GM12878 (cell line): ENCODE measurements around the gene TBCK. TPM values are rescaled to one million over a fixed set of nuclear protein-coding genes. Genes with fewer than 3 reads are reported as not detected.

Source experiments
- ATAC-seq: fragments of 200-7000 bp; cut with Tn5 transposase; 3 replicates; pipeline ENCODE4 v1.9.1; 2020; ENCODE audit warnings: mild to moderate bottlenecking, moderate library complexity
- BruUV-seq: library from RNA; stranded (reverse); fragments of 400-500 nt; replicated peaks from 2 replicates; lab custom pipeline; 2021; lab: Mats Ljungman, UMichigan
- CTCF ChIA-PET: fragments of 300-600 bp; sonication (Branson Sonifier 250); formaldehyde crosslinking; extraction: SDS; loops from one replicate; lab custom pipeline; 2021; ENCODE audit warnings: inconsistent platforms; lab: Yijun Ruan, JAX
- POLR2A ChIA-PET: fragments of 350-600 bp; formaldehyde crosslinking; extraction: SDS; loops from one replicate; lab custom pipeline; 2021; ENCODE audit warnings: inconsistent platforms; lab: Charles Lee
- RAD21 ChIA-PET: fragments of 300-600 bp; sonication (Branson Sonifier 250); formaldehyde crosslinking; loops from one replicate; lab custom pipeline; 2023; ENCODE audit warnings: antibody characterized with exemption; ENCODE audit not compliant: unreplicated experiment; lab: Charles Lee
- SMC1A ChIA-PET: fragments of 300-600 bp; sonication (Branson Sonifier 250); formaldehyde crosslinking; loops from one replicate; lab custom pipeline; 2023; ENCODE audit not compliant: unreplicated experiment, uncharacterized antibody; lab: Charles Lee
- DNase-seq: peaks from one replicate; pipeline ENCODE4 v3.0.0-alpha.2; 2011; ENCODE audit warnings: low read depth, low spot score
- FAIRE-seq: peaks from 3 replicates; lab custom pipeline; 2011; peaks lifted over from hg19 to GRCh38; lab: Jason Lieb, UNC
- H2AFZ ChIP-seq: 2 replicates; pipeline ENCODE4 v1.6.0; 2011; ENCODE audit warnings: low read depth, low read length, control low read depth; ENCODE audit not compliant: control insufficient read depth
- H3K27ac ChIP-seq: 2 replicates; pipeline ENCODE4 v1.5.1; 2011; ENCODE audit warnings: control low read depth; ENCODE audit not compliant: control insufficient read depth, insufficient read depth
- H3K27me3 ChIP-seq, 2 experiments: replicated peaks in 1 of 2; 2 replicates each; pipeline versions ENCODE4 v1.6.0 to v1.6.1; 2011; ENCODE audit warnings: low read length in 1 of 2; ENCODE audit not compliant: control insufficient read depth in 2 of 2, insufficient read depth in 2 of 2
- H3K36me3 ChIP-seq, 2 experiments: 2 replicates each; pipeline ENCODE4 v1.5.1; 2011; ENCODE audit warnings: low read length in 1 of 2; ENCODE audit not compliant: control insufficient read depth in 2 of 2, insufficient read depth in 2 of 2
- H3K4me1 ChIP-seq: 2 replicates; pipeline ENCODE4 v1.6.1; 2011; ENCODE audit warnings: mild to moderate bottlenecking, low read length, moderate library complexity, mixed read lengths; ENCODE audit not compliant: control insufficient read depth, insufficient read depth
- H3K4me2 ChIP-seq: 2 replicates; pipeline ENCODE4 v1.6.0; 2011; ENCODE audit warnings: control low read depth; ENCODE audit not compliant: control insufficient read depth, insufficient read depth
- H3K4me3 ChIP-seq: fragments of 200-600 bp; sonication (generic); 2 replicates; pipeline ENCODE4 v1.5.1; 2016
- H3K79me2 ChIP-seq: 2 replicates; pipeline ENCODE4 v1.6.0; 2011; ENCODE audit warnings: low read length; ENCODE audit not compliant: control insufficient read depth, insufficient read depth
- H3K9ac ChIP-seq: 2 replicates; pipeline ENCODE4 v1.8.0; 2011; ENCODE audit warnings: low read length, control low read depth, mixed read lengths; ENCODE audit not compliant: control insufficient read depth, insufficient read depth
- H3K9me3 ChIP-seq: replicated peaks from 3 replicates; pipeline ENCODE4 v1.5.1; 2011; ENCODE audit warnings: mild to moderate bottlenecking, low read length; ENCODE audit not compliant: control insufficient read depth, insufficient read depth
- H4K20me1 ChIP-seq: 2 replicates; pipeline ENCODE4 v1.6.0; 2011; ENCODE audit not compliant: control insufficient read depth, insufficient read depth
- CBFB ChIP-seq: IDR thresholded peaks from 2 replicates; pipeline ENCODE4 v1.6.1; 2016; ENCODE audit warnings: antibody characterized with exemption, low read depth
- CHD1 ChIP-seq: IDR thresholded peaks from 2 replicates; pipeline ENCODE4 v1.6.1; 2012; ENCODE audit warnings: low read depth, low read length, improper control_type of control experiment
- CHD2 ChIP-seq: IDR thresholded peaks from 2 replicates; pipeline ENCODE4 v1.6.1; 2011; ENCODE audit warnings: low read depth, low read length, improper control_type of control experiment, borderline replicate concordance
- CREB1 ChIP-seq: IDR thresholded peaks from 2 replicates; pipeline ENCODE4 v1.6.1; 2012; ENCODE audit warnings: low read depth, mild to moderate bottlenecking, inconsistent platforms
- ETV6 ChIP-seq, 2 experiments: fragments of 450-650 bp in 1 of 2; IDR thresholded peaks in 1 of 2; conservative IDR thresholded peaks in 1 of 2; 2 replicates each; pipeline ENCODE4 v1.6.1; 2014; ENCODE audit warnings: antibody characterized with exemption in 1 of 2, borderline replicate concordance in 1 of 2, low read depth in 1 of 2, mild to moderate bottlenecking in 1 of 2, moderate library complexity in 1 of 2
- GATAD2B ChIP-seq: fragments of 450-650 bp; conservative IDR thresholded peaks from 2 replicates; pipeline ENCODE4 v1.6.1; 2017; ENCODE audit warnings: low read depth, mild to moderate bottlenecking, moderate library complexity
- IKZF1 ChIP-seq: fragments of 450-650 bp; conservative IDR thresholded peaks from 2 replicates; pipeline ENCODE4 v1.6.1; 2017; ENCODE audit warnings: antibody characterized with exemption, mild to moderate bottlenecking
- MEF2A ChIP-seq: IDR thresholded peaks from 2 replicates; pipeline ENCODE4 v1.6.1; 2011; ENCODE audit warnings: low read depth, mild to moderate bottlenecking, low read length, moderate library complexity; ENCODE audit not compliant: insufficient read depth
- RAD21 ChIP-seq: IDR thresholded peaks from 2 replicates; pipeline ENCODE4 v1.6.1; 2011; ENCODE audit warnings: mild to moderate bottlenecking, low read depth, low read length, moderate library complexity; ENCODE audit not compliant: insufficient read depth
- YBX1 ChIP-seq: fragments of 450-650 bp; IDR thresholded peaks from 2 replicates; pipeline ENCODE4 v1.6.1; 2016; ENCODE audit warnings: antibody characterized with exemption
- ZNF217 ChIP-seq: fragments of 450-650 bp; IDR thresholded peaks from 2 replicates; pipeline ENCODE4 v1.6.1; 2017; ENCODE audit warnings: antibody characterized with exemption, mild to moderate bottlenecking
- ZNF274 ChIP-seq: IDR thresholded peaks from one replicate; pipeline ENCODE4 v1.8.0; 2011; ENCODE audit not compliant: insufficient read length, insufficient read depth
- WGBS: methylation state at CpG from one replicate; pipeline ENCODE4 v1.1.6; 2016; ENCODE audit warnings: low lambda C conversion rate; ENCODE audit not compliant: insufficient replicate concordance, insufficient coverage; ENCODE audit errors: missing lambda C conversion rate; 5-methylcytosine and 5-hydroxymethylcytosine counted together
- in situ Hi-C: fragments of 300-500 bp; cut with MboI; formaldehyde crosslinking; loops from 9 replicates; pipeline ENCODE4 v1.14.3; 2018; ENCODE audit warnings: mixed read lengths
- intact Hi-C: fragments of 100-400 bp; cut with micrococcal nuclease; formaldehyde crosslinking; loops from one replicate; pipeline ENCODE4 v1.14.2; 2022; ENCODE audit not compliant: unreplicated experiment
- polyA plus RNA-seq, 11 experiments: library from polyadenylated mRNA; depleted of rRNA in 4 of 11; unstranded in 6 of 11; stranded (reverse) in 5 of 11; fragments of >200 nt; fragmentation: Nextera tagmentation in 4 of 11; fragmentation: Illumina TruSeq in 1 of 11; extraction: Ambion mirVana in 4 of 11; extraction: Trizol in 1 of 11; gene quantifications; 1 replicate in 1 of 11; 2 replicates in 10 of 11; pipeline versions ENCODE4 v1.2.1 to v1.2.3, GENCODE V29; 2011 to 2016; ENCODE audit warnings: inconsistent platforms in 2 of 11, missing spikeins in 2 of 11, low read depth in 1 of 11
- total RNA-seq, 4 experiments: library from RNA; depleted of rRNA in 3 of 4; stranded (reverse); fragments of >200 nt in 3 of 4; fragmentation: Illumina TruSeq in 1 of 4; extraction: Trizol in 1 of 4; gene quantifications; 2 replicates each; pipeline versions ENCODE4 v1.2.1 to v1.2.3, GENCODE V29; 2013 to 2021
- TF ChIP-seq, protein P1 (sequence below): fragments of 450-650 bp; IDR thresholded peaks from 2 replicates; pipeline ENCODE4 v1.6.1; 2017; ENCODE audit warnings: antibody characterized with exemption, mild to moderate bottlenecking, moderate library complexity
- TF ChIP-seq, protein P2 (sequence below): fragments of 450-650 bp; IDR thresholded peaks from 2 replicates; pipeline ENCODE4 v1.6.1; 2018; ENCODE audit warnings: mild to moderate bottlenecking, low read depth, moderate library complexity; ENCODE audit not compliant: partially characterized antibody

TBCK gene
- total and polyA plus RNA-seq, 10 of the 15 experiments (the other 5 are each of a cell fraction or from before 2014, with no cell fraction given), result 4.1 to 30.3 (median 20.2) TPM

DNA sequence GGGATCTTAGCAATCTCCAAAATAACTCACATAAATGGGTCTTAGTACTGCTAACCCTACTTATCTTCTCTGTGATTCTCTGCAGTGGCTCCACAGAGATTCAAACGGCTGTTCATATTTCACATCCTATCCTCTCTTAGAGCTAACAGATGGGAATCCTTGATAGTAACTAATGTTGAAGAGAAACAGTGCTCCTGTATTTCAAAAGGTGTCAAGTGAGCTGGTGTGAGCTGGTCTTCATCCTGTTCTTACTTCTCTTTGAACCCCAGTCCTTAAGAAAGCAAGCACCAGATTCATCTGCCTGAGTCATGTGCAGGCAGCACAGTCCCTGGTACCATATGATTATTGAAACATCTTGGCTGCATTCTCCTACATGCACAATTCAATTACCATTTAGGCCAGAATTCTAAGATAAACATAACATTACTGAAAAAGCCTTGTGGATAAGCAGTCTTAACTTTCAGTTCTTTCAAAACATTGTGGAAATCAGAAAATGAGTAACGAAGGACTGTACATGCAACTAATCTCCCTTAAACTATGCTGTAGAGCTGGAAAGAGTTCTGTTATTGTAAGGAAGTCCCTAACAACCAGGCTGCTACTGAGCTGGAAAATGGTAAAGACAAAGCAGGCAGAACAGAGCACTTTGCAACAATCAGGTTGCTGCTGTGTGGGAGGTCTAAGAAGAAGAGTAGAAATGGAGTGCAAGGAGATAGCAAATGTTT lies 267.6 kb downstream of the TBCK start:
- no peaks in the 10 kb centered on the region for H3K4me1 ChIP-seq
- DNase-seq (no peak), FAIRE-seq (no peak), ATAC-seq (no peak)
- BruUV-seq, result no TSS peak
- TF ChIP-seq ETV6 (conservative IDR thresholded peaks at IDR 0.05 in 1 of 2, IDR thresholded peaks at IDR 0.05 in 1 of 2; ENCODE audit: borderline replicate concordance in 1 of 2, low read depth in 1 of 2) (no peak), CHD2 (no peak), GATAD2B (no peak), CHD1 (no peak), YBX1 (no peak), MEF2A (no peak), ZNF217 (no peak), ZNF274 (no peak), CBFB (no peak), IKZF1 (no peak), CREB1 (no peak), RAD21 (no peak)
- TF ChIP-seq, protein P1, sequence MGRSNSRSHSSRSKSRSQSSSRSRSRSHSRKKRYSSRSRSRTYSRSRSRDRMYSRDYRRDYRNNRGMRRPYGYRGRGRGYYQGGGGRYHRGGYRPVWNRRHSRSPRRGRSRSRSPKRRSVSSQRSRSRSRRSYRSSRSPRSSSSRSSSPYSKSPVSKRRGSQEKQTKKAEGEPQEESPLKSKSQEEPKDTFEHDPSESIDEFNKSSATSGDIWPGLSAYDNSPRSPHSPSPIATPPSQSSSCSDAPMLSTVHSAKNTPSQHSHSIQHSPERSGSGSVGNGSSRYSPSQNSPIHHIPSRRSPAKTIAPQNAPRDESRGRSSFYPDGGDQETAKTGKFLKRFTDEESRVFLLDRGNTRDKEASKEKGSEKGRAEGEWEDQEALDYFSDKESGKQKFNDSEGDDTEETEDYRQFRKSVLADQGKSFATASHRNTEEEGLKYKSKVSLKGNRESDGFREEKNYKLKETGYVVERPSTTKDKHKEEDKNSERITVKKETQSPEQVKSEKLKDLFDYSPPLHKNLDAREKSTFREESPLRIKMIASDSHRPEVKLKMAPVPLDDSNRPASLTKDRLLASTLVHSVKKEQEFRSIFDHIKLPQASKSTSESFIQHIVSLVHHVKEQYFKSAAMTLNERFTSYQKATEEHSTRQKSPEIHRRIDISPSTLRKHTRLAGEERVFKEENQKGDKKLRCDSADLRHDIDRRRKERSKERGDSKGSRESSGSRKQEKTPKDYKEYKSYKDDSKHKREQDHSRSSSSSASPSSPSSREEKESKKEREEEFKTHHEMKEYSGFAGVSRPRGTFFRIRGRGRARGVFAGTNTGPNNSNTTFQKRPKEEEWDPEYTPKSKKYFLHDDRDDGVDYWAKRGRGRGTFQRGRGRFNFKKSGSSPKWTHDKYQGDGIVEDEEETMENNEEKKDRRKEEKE, result no peak
- TF ChIP-seq, protein P2, sequence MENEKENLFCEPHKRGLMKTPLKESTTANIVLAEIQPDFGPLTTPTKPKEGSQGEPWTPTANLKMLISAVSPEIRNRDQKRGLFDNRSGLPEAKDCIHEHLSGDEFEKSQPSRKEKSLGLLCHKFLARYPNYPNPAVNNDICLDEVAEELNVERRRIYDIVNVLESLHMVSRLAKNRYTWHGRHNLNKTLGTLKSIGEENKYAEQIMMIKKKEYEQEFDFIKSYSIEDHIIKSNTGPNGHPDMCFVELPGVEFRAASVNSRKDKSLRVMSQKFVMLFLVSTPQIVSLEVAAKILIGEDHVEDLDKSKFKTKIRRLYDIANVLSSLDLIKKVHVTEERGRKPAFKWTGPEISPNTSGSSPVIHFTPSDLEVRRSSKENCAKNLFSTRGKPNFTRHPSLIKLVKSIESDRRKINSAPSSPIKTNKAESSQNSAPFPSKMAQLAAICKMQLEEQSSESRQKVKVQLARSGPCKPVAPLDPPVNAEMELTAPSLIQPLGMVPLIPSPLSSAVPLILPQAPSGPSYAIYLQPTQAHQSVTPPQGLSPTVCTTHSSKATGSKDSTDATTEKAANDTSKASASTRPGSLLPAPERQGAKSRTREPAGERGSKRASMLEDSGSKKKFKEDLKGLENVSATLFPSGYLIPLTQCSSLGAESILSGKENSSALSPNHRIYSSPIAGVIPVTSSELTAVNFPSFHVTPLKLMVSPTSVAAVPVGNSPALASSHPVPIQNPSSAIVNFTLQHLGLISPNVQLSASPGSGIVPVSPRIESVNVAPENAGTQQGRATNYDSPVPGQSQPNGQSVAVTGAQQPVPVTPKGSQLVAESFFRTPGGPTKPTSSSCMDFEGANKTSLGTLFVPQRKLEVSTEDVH, result no peak
- no peaks in the 10 kb centered on the region for H4K20me1 ChIP-seq
- ChIA-PET RAD21 (no interaction called here), SMC1A (interaction anchor here (1.3 kb wide), 1 partner anchor 9 kb away, joined by 3 read pairs; no protein-coding TSS in a partner anchor), POLR2A (no interaction called here), CTCF (no interaction called here)
- H3K4me2 ChIP-seq, result no peak overlapping the region
- intact Hi-C loops (no loop called here), in situ Hi-C loops (no loop called here)
- H3K4me3 ChIP-seq, result no peak overlapping the region
- no peaks in the 10 kb centered on the region for H3K36me3 ChIP-seq
- H3K9me3 ChIP-seq, result no peaks in the 10 kb centered on the region
- no peak overlapping the region for H3K27ac ChIP-seq
- WGBS, result 78% methylated on average over 2 of the region's 2 CpGs
- no peak overlapping the region for H3K9ac ChIP-seq
- H2AFZ ChIP-seq, result no peak overlapping the region
- H3K27me3 ChIP-seq, result no peaks in the 10 kb centered on the region
- H3K79me2 ChIP-seq, result no peaks in the 10 kb centered on the region
